Subcutaneous adipose tissue (tissue), 4 donors: ENCODE results near the gene KLRD1. TPM values are rescaled to one million over a fixed set of nuclear protein-coding genes. Genes with fewer than 3 reads are reported as not detected.

ENCODE experiments used
- CTCF ChIP-seq: fragments of 450-650 bp; IDR thresholded peaks from one replicate; pipeline ENCODE4 v1.5.1; 2016; ENCODE audit warnings: low read depth, mild to moderate bottlenecking, control low read depth, antibody characterized with exemption, moderate library complexity
- total RNA-seq, 4 donors: library from RNA; depleted of rRNA; stranded (reverse); fragments of >200 nt; gene quantifications; one replicate each; pipeline ENCODE4 v1.1.0, GENCODE V29; 2016

KLRD1 gene, protein sequence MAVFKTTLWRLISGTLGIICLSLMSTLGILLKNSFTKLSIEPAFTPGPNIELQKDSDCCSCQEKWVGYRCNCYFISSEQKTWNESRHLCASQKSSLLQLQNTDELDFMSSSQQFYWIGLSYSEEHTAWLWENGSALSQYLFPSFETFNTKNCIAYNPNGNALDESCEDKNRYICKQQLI
- total RNA-seq, result 1 to 10 TPM; 1.3 to 7.0 (median 1.6) TPM

DNA sequence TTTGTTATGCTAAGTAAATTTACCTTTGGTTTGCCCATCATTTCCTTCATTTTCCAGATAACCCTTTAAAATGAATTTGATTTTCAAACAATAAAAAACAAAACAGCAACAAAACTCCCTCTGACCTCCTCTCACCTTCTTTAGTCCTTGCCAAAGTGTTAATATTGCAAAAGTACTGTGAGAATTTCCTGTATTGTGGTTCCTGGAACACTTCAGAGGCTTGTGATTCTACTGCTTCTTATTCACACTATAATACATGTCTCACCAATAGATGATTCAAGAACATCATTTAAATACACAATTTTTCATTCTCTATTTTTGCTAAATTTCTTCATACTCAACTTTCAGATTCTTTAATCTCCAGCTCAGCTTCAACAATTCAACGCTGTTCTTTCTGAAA is at the start of gene KLRD1:
Gene KLRD1 (plus strand): TSS at position 241 of the 400 bp plus-strand sequence. CDS start 208 bp downstream, outside the sequence.
- TF ChIP-seq CTCF, result no peak

- no peak for TF ChIP-seq CTCF
Measured at GRCh38 chr12:10260927-10261326, 46.7 kb upstream of the KLRD1 start.

DNA sequence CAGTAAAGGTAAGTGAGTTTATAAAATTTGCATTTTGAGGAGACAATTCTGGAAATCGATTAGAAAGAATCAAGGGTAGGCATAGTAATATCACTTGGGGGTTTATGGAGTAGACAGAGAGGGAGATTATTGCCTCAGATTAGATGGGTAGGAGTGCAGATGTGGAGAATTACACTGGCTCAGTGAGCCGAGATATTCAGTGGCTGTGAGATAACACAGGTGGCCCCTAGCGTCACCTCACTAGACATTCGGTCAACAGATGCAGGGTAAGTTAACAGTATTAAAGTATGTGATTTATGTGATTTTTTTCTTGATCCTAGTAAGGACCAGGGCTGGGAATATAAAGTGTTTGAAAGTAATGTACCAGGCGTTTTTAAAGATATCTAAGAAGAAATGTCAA is 39.6 kb upstream of the KLRD1 start:
- no peak for TF ChIP-seq CTCF

GRCh38 chr12:10272467-10272866 is 35.2 kb upstream of the KLRD1 start:
- no peak for TF ChIP-seq CTCF

DNA sequence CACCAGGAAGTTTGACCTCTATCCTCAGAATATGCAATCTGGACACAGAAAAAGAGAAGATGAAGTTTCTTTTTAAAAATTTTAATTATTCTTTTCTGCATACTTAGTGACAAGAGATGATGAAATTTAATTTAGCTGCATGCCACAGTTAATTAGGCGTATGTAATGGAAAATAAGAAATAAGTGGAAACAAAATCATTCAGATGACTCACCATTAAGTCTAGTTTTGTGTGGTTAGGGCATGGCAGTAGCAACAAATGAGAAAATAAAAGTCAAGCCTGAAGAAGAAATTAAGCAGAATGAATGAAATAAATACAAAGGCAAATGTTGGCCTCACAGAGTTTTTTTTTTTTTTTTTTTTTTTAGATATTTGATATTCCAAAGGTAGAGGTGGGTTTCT is 30.9 kb upstream of the KLRD1 start:
- TF ChIP-seq CTCF, result no peak

DNA sequence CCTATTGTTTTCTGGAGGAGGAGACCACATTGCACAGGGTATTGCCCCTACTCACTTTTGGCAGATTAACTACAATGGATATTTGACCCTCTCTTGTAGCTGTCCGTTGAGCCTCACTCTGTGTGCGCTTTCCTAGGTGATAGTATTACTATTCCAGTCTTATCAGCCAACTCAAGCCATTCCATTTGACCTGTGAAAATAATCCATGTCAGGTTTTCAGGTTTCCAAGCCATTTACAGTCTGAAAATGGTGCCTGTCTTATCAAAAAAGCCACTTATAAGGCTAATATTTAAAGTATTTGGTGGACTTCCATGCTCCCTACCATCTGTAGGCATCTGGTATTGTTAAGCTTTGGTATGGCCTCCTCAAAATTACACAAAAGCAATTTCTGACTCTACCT is 29.6 kb upstream of the KLRD1 start:
- TF ChIP-seq CTCF, result no peak

- TF ChIP-seq CTCF, result no peak
Measured at GRCh38 chr12:10279937-10280336, 27.7 kb upstream of the KLRD1 start.
